Stimulated activated CD4-positive, alpha-beta T cell treated with anti-CD3 and anti-CD28 coated beads, Interleukin-15, amount 100 ng/mL, for 48 hours (primary cell): ENCODE data around the gene ERMP1.
"Not testable (repeated sequence)": the region's sequence is repeated elsewhere in the genome, so short reads cannot be mapped to it uniquely, and the experiment has no call there.

Source experiments
- DNase-seq, 2 donors: peaks; one replicate each; pipeline ENCODE4 v3.0.0-alpha.2; 2020; ENCODE audit warnings: low read depth in 2 of 2

Gene ERMP1

GRCh38 chr9:5783982-5784381 lies 48.9 kb downstream of the ERMP1 start:
- DNase-seq: no peak

DNA sequence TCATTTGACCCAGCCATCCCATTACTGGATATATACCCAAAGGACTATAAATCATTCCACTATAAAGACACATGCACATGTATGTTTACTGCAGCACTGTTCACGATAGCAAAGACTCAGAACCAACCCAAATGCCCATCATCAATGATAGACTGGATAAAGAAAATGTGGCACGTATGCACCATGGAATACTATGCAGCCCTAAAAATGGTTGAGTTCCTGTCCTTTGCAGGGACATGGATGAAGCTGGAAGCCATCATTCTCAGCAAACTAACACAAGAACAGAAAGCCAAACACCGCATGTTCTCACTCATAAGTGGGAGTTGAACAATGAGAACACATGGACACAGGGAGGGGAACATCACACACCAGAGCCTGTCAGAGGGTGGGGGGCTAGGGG lies 49.5 kb downstream of the ERMP1 start:
- not testable (repeated sequence) for DNase-seq

GRCh38 chr9:5779705-5780218 lies 53.2 kb downstream of the ERMP1 start:
- not testable (repeated sequence) for DNase-seq

GRCh38 chr9:5778805-5779204 lies 54.1 kb downstream of the ERMP1 start:
- DNase-seq: no peak

DNA sequence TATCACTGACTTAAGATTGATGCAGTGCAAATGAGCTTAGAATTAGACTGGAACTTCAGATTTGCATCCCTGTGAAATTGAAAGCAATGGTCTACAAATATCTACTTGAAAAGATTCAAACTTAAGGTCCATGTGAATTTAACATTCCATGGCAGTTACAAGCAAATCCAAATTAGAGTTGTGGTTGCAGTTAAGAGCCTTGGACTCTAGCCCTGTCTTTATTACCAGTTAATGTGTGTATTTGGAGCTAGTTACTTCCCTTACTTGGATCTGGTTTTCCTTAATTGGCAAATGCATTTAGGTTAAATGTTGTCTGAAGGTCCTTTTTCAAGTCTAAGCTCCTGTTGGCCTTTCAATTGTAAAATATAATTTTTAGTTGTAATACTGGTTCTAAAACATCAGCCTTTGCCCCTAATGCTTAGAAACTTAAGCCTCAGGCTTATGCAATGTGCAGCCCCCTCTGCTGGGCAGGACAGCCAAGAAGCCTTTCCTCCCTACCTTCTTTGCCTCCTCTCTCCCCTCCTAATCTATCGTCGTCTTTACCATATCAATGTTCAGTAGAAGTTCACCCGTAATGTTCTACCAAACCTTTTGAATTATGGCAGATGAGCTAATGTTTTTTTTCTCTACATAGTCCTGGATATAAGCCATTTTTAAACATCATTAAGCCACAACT lies 59.5 kb downstream of the ERMP1 start:
- no peak for DNase-seq

DNA sequence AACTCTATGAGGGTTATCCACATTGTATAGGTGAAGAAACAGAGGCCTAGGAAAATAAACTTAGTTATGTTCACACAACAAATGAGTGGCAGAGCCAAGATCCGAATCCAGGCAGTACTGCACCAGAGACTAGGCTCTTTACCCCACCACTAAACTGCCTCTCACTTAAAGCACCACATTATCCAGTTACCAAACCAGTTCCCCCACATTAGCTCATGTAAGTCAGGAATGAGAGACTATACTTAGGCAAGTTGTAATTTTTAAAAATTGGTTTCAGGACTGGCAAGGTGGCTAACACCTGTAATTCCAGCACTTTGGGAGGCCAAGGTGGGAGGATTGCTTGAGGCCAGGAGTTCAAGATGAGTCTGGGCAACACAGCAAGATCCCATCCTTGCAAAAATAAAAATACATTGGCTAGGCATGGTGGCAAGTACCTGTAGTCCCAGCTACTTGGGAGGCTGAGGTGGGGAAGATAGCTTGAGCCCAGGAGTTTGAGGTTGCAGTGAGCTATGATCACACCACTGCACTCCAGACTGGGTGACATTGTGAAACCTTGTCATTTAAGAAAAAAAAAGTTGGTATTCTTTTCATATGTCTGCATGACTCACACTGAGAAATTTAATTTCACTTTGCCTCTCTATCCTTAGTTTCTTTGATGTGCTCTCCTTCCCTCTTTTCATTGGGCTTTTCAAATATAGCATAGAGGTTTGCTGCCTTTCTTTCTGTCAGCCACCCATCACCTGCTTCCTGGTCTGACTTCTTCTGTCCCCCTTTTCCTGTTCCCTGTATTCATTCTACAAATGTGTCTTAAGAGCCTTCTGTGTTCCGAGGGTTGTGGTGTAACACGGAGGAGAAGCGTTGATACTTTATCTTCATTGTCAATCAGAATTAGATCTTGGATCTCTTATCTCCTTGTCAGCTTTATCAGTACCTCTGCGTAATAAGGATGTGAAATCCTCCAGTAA lies 64.7 kb downstream of the ERMP1 start:
- peak in 1 of 2 donors; percentile 12 for DNase-seq

DNA sequence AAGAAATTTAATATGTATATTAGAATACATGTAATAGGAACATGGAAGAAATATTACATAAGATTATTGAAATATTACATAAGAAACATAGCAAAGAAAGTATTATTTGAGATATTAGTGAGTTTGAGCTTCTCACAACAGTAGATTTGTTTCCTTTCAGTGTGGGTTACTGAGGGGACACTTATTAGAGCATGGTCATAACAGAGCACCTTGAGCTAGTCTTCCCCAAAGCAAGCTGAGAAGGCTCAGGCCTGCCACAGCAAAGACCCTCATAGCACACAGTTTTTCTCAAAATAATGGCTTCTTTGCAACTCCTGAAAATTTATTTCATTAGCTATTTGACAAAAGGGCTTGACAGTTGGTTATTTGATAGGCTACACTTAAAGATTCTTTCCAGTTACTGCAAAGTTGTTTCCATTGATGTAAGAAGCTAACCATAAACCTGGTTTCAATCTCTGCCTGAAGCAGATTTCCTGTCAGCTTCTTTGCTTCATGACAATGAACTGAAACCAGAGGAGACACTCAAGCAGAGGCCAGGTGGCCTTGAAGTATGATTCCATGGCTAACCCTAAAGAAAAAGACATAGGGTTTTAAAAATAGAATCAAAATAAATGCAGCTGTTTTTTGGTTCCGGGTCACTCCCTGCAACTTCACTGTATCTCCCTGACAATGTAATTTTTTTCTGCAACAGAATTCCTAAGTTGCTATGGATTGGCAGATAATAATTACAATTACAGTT lies 68.6 kb downstream of the ERMP1 start:
- DNase-seq: no peak

DNA sequence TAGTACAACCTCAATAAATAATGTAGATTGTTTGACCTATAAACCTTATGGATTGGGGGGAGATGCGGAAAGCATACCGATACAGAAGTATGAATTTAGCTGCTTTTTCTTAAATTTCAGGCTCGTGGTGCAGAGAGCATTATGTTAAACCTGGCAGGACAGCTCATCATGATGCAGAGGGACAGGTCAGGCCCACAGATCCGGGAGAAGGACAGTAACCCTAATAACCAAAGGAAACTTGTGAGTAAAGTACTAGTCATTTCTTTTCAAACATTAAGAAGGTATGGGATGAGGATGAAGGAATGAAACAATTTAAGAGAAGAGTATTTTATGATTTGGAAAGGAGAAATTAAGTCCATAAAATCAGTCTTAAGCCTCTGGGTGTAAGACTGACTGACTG lies 70.5 kb downstream of the ERMP1 start:
- DNase-seq: no peak

GRCh38 chr9:5760338-5760737 lies 72.6 kb downstream of the ERMP1 start:
- DNase-seq: no peak

DNA sequence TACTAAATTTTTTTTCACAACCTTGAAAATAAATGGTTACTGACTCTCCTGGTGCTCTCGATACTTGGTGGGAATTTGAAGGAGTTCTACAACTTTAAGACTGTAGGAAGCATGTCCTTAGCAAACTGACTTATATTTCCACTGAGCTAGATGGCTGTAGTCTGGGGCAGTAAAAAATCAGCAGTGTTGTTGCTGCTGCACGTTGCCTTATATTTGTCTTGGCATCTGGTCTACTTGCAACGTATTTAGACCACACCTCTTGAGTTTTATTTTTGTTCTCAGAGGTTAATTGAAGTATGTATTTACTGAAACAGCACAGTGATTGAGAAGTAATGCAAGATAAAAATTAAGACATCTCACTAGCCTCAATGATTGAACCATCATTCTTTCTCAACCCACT lies 76.3 kb downstream of the ERMP1 start:
- no peak for DNase-seq

- DNase-seq: no peak
These were observed 82.3 kb downstream of the ERMP1 start for GRCh38 chr9:5750569-5750968.

- no peak for DNase-seq
These were observed 83.6 kb downstream of the ERMP1 start for GRCh38 chr9:5749306-5749705.

DNA sequence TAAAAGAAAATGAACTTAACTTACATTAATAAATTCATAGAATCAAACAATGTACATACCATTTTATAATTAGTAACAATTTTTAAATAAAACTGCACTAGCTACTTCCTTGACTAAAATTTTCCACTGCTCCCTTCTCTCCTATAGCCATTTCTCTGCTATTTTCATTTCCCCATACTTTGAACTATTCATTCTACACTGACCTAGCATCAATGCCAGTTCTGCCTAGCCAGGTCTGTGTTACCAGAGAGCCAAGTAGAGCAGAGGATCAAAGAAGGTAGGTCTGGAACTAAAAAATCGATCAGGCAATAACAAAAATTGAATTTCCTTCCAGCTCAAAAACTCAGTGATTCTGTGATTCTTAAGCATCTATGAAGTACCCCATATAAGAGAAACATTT lies 84.5 kb downstream of the ERMP1 start:
- DNase-seq: no peak

DNA sequence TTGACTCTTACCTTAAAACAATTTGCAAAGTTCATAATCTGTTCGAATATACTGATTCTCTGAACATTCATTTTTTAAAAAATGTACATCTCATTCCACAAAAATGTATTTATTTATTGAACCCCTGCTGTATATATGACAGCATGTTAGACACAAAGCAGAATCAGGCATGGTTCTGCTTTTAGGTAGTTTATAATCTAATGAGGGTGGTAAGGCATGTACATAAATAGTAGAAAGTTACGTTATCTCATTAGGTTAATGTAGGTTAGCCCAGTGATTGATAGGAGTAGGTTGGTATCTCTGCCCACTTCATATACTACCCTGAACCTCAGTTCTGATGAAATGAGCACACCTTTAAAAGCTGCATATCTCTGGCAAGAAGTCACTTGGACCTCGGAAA lies 89.8 kb downstream of the ERMP1 start:
- DNase-seq: no peak

DNA sequence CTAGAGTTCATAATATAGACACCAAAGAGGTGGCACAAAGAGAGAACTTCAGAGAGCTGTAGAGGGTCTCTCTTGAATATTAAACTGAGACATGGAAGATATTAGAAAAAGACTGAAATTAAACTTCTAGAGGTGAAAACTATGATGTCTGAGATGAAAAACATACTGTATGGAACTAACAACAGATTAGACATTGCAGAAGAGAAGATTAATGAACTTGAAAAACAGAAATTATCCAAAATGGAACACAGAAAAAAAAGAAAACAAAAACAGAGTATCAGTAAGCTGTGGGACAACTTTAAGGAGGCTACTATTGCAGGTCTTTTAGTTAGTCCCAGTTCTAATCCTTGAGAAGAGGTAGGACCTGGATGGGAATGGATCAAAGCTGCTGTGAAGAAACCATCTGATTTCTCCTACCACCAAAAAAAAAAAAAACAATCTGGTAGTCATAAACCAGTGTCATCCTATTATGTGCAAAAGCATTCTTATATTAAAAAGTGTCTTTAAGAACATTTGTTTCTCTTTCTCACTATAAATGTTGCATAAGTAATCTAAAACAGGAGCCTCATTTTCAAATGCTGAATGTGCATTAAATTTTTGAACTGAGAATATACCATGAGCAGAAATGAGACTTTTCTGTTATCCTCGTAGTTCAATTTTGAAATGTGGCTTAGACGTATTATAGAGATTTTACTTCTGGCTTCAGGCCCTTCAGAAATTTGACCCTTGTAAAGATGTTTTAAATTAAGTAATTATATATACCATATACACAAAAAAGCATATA lies 96.2 kb downstream of the ERMP1 start:
- DNase-seq: no peak

- DNase-seq: no peak
These were observed 97.8 kb downstream of the ERMP1 start for GRCh38 chr9:5735072-5735471.
